HG03432 (cell line): ENCODE measurements around the gene SEC61A2.

Experiments used
- ATAC-seq: cut with Tn5 transposase; IDR thresholded peaks from one replicate; pipeline ENCODE4 v1.9.1; 2021; ENCODE audit warnings: mild to moderate bottlenecking, moderate library complexity; ENCODE audit not compliant: unreplicated experiment

The SEC61A2 gene

DNA sequence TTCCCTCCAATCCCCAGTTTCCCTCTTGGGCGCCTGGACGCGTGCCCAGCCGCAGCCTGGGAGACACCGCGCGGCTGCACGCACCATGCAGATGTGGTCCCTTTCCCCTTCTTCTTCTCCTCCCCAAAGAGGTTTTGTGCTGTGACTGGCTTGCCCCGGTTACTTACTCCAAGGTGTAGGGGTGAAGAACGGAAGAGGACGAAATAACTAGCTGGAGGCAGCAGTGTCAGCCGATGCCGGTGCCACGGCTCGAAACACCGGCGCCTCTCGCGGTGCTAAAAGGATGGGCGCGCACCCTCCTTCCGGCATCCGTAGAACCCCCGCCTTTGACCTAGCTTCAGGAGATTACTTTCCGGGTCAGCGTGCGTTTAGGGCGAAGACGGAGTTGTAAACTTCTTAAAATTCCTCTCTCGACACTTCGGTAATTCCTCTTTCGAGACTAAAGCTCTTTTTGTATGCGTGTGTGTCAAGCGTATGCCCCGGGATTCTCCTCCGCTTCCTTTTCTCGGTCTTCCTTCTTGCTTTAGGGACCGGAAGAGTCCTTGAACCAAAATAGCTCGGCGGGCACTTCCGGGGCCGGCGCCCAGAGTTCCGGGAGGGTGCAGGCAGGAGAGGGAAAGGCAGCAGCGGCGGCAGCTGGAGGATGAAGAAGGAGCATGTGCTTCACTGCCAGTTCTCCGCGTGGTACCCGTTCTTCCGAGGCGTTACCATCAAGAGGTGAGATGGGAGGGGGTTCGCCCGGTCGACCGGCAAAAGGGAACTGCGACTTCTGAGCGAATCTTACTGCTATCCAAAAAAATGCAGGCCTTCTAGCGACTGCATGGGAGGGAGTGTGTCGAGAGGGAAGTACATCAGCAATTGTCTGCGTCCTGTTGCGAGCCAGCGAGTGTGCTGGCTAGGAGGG lies 66.4 kb downstream of the SEC61A2 start, which contains the start of the genes CDC123 and NUDT5:
CDC123 (plus strand) TSS at position 586 of the 904 bp plus-strand sequence; CDS start at position 644, 58 bp downstream.
NUDT5 (minus strand) TSS at position 289 of the 904 bp plus-strand sequence. CDS start 9,600 bp downstream, outside the sequence.
- peak; percentile 91 for ATAC-seq

DNA sequence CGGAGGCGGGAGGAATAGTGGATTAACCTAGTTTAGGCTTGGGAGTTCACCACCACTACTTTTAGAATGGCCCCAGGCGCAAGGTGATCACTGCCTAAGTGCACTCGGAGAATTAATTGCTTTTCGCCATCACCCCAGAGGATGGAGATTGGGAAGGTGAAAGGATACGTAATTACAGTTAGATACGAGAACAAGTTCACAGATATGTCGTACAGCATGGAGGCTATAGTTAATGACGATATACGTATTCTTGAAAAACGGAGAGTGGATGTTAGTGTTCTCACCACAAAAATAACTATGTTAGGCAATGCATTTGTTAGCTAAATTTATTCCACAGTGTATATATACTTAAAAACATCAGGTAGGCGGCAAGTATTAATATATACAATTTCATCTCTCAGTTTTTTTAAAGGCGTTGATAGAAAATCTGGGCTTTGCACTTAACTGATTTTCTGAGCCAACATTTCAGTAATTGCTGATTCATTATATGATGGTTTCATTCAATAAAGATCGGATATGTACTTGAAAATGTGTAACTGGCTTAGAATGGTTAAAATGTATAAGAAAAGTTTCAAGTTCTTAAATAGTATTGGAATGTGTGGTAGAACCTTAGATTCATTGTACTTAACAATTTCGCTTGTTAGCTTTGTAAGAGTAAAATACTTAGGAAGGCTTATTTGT lies 67.2 kb downstream of the SEC61A2 start:
- ATAC-seq: no peak

DNA sequence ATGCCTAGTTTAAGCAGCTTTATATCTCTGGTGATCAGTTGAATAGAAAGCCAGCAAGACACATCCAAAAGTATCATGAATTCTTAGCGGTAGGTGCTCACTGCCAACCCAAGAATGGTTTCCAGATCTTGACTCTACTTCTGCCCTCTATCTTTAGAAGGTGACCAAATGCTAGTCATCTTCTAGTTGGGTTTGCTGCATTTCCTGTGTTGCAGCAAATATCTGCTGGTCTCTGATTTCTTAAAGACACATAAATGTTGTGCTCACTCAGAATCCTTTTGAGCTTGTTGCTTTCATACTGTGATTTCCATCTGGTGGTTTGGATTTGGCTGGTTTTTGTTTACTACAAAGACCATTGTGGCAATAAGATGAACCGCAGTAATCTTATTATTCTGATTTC lies 68.7 kb downstream of the SEC61A2 start:
- ATAC-seq: no peak

DNA sequence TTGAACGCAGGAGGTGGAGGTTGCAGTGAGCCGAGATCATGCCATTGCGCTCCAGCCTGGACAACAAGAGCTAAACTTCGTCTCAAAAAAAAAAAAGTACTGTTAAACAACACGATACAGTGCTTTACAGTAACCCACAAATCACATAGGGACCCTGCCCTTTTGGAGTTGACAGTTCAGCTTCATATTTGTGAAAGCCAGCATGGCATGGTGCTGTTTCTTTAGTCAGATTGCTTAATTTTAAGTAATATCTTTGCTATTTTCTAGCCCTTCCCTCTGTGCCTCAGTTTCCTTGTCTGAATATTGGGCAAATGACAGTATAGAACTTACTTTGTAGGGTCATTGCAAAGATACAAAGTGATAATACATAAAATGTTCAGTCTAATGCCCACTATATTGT lies 71.4 kb downstream of the SEC61A2 start:
- no peak for ATAC-seq

DNA sequence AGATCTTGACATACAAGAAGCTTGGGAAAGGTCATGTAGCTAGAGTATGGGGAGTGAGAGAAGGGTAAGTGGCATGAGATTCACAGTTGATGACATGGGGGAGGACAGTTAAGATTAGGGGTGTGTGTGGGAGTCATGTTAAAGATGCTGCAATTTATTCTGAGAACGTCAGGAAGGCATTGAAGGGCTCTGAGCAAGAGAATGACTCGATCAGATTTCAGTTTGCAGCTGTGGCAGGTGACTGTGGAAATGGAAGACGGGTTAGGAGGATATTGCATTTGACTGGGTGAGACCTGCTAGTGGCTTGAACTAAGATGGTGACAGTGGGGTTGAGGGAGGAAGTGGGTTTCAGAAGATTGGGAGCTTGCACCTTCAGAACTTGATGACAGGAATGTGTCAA lies 72.1 kb downstream of the SEC61A2 start:
- ATAC-seq: no peak

DNA sequence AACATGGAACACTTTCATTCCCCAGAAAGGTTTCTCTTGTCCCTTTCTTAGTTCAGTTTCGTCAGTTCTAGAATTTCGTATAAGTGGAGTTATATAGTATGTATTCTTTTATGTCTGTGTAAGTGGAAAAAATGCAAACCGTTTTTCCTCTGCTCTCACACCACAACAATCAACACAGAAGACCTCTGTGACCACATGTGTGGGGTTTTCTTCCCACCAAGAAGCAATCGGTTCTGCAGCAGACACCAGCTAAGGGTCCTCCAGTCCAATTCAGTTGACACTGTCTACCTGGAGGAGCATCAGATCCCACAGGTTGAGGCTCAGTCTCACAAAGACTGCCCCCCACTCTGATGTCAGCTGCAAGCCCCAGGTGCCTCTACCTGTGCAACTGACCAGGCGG lies 72.7 kb downstream of the SEC61A2 start:
- no peak for ATAC-seq

DNA sequence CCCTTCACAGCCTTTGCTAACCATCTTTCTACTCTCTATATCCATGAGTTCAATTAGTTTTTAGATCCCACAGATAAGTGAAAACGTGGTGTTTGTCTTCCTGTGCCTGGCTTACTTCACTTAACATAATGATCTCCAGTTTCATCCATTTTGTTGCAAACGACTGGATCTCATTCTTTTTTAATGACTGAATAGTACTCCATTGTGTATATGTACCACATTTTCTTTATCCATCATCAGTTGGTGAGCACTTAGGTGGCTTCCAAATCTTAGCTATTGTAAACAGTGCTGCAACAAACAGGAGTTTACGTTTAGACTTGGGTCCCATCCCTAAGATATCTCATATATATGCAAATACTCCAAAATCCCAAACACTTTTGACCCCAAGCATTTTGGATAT lies 75.6 kb downstream of the SEC61A2 start:
- no peak for ATAC-seq

DNA sequence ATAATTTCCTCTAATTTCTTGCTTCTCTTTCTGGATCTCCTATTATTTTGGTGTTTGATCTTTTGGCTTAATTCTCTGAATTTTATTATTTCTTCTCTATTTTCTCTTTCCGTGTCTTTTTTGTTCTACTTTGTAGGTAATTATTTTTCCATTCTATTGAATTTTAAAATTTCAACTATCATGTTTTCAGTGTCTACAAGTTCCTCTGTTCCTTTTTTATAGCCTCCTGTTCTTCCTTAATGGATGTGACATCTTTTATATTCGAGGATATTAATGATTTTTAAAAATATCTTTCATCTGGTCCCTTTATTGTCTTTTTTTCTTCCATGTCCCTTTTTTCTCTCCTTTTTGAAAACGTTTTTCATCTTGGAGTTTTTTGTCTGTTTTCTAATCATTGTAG lies 77.6 kb downstream of the SEC61A2 start:
- no peak for ATAC-seq

DNA sequence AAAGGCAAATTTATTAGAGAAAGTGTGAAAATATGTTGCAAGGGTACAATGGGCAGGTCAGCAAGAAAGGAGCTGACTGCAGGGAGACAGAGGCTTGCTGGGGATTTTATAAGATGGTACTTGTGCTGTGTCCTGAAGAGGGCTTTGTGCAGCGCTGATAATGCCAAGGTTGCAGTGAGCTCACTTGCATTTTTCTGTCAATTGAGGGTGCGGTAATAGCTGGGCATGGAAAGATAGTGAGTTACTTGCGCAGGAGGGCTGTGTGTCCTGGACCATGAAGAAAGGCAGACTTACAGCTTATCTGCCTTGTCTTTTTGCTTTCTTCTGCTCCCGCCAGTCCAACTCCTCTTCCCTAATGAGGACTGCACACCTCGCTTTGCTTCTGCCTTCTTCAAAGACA lies 79.0 kb downstream of the SEC61A2 start:
- no peak for ATAC-seq

DNA sequence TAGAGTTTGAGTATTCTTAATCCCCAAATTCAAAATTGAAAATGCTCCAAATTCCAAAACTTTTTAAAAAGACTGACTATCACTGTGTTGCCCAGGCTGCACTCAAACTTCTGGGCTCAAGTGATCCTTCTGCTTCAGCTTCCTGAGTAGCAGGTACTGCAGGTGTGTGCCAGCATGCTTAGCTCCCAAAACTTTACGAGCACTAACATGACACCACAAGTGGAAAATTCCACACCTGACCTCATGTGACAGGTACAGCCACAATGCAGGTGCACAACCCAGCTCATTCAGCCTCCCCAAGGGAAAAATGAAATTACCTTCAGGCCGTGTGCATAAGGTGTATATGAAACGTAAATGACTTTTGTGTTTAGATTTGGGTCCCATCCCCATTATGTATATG lies 83.0 kb downstream of the SEC61A2 start:
- no peak for ATAC-seq

DNA sequence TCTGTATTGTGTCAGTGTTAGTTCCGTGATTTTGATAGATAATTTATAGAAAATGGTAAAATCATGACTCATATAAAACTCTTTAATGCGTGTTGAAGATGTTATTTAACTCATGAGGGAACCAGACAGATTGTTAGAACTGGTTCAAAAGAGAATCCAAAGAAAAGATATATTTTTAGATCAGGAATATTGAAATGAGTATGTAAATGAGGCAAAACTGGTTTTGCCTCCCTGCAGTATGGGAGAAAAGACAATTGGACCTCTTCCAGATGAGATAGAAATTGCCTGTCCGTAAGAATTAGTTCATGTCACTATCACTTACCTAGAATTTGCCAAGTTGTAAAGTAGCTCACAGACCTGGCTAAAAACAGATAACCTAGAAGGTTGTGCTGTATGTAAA lies 84.1 kb downstream of the SEC61A2 start:
- no peak for ATAC-seq

DNA sequence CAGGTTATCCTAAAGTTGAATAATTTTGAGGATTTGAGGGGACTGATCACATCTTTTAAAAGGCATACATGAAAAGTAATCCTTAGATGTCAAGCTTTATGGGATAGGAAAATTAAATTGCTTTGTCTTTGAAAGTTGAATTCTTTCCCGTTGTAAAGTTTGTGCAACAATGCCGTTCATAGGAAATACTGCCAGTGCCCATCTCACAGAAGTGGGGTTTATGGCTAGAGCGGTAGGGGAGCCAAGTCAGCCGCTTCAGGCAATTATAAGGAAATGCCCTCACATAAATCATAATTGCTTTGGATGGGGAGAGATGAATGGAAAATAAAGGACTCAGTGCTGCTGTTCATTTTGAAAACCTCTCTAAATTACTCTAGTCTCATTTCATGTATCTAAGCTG lies 84.6 kb downstream of the SEC61A2 start:
- ATAC-seq: no peak

DNA sequence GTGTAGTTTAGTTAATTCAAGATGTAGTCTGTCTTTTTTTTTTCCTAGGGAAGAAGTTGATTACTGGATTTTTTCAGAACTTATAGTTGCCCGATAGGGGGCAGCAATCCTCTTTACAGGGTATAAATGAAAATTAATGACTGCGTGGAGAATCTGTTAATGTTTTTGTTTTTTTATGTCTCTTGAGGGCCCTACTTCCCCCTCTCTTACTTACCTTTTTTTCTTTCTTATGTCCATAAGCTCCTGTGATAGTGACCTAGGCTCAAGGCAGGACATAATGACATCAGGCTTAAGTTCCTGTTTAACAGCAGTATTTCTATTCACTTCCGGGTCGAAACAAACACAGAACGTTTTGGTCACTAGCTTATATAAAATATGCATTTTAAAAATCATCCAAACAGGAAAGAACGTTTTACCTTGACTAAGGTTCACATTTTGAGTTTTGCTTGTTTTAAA lies 85.3 kb downstream of the SEC61A2 start:
- ATAC-seq: no peak
